BE2C (cell line): Measurements from ENCODE around the gene PPP1R14B.

Experiments
- DNase-seq: peaks from one replicate; pipeline ENCODE4 v3.0.0-alpha.2; 2020
- H3K27me3 ChIP-seq: fragments of 250-450 bp; sonication (Bioruptor Pico); 2 replicates; pipeline ENCODE4 v1.5.1; 2020; ENCODE audit warnings: mild to moderate bottlenecking
- H3K36me3 ChIP-seq: fragments of 250-450 bp; sonication (Bioruptor Pico); 2 replicates; pipeline ENCODE4 v1.5.1; 2020; ENCODE audit warnings: mild to moderate bottlenecking
- H3K4me1 ChIP-seq: fragments of 250-450 bp; sonication (Bioruptor Pico); 2 replicates; pipeline ENCODE4 v1.5.1; 2020
- H3K4me3 ChIP-seq: 2 replicates; pipeline ENCODE4 v1.5.1; 2011; ENCODE audit warnings: low read depth, low read length
- H3K9me3 ChIP-seq: fragments of 250-450 bp; sonication (Bioruptor Pico); 2 replicates; pipeline ENCODE4 v1.5.1; 2020
- TF ChIP-seq, protein P1 (sequence below): IDR thresholded peaks from 2 replicates; pipeline ENCODE4 v1.5.1; 2012; ENCODE audit warnings: mild to moderate bottlenecking, low read depth, low read length

PPP1R14B gene

DNA sequence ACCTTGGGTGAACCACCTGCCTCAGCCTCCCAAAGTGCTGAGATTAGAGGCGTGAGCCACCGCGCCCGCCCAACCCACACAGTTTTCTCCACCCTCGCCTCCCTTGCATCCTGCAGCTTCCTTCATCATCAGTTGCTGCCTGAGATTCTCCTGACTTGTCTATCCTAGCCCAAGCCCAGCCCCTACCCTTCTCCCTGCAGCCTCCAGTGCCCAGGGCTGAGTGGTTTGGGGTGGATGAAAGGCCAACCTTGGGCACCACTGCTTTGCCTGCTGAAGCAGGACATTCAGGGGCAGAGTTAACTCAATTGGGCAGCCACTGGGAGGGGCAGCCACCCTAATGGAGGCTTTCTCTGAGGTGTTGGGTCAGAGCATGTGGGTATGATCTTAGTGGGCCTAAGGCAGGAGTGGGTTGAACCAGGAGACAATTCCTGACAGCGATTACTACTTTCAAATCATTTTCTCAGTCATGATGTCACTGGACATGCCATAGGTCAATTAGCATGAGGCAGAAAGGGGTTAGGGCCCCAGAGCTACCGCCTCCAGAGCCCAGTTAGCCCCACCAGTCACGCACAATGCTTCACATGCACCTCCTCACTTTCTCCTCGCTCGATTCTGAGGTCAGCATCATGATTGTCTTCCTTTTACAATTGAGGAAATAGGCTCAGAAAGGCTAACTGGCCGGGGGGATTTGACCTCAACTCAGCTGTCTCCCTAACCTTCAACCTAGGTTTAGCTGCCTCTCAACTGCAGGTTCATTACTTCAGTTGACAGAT, 6.9 kb downstream of the PPP1R14B start:
- TF ChIP-seq, protein P1, sequence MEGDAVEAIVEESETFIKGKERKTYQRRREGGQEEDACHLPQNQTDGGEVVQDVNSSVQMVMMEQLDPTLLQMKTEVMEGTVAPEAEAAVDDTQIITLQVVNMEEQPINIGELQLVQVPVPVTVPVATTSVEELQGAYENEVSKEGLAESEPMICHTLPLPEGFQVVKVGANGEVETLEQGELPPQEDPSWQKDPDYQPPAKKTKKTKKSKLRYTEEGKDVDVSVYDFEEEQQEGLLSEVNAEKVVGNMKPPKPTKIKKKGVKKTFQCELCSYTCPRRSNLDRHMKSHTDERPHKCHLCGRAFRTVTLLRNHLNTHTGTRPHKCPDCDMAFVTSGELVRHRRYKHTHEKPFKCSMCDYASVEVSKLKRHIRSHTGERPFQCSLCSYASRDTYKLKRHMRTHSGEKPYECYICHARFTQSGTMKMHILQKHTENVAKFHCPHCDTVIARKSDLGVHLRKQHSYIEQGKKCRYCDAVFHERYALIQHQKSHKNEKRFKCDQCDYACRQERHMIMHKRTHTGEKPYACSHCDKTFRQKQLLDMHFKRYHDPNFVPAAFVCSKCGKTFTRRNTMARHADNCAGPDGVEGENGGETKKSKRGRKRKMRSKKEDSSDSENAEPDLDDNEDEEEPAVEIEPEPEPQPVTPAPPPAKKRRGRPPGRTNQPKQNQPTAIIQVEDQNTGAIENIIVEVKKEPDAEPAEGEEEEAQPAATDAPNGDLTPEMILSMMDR, result no peak
- DNase-seq, result no peak
- Histone ChIP-seq H3K4me3 (peak overlapping the region; percentile 69), H3K36me3 (no peaks in the 10 kb centered on the region), H3K9me3 (no peaks in the 10 kb centered on the region), H3K4me1 (peaks cover 4% of the 10 kb centered on the region), H3K27me3 (no peaks in the 10 kb centered on the region)

DNA sequence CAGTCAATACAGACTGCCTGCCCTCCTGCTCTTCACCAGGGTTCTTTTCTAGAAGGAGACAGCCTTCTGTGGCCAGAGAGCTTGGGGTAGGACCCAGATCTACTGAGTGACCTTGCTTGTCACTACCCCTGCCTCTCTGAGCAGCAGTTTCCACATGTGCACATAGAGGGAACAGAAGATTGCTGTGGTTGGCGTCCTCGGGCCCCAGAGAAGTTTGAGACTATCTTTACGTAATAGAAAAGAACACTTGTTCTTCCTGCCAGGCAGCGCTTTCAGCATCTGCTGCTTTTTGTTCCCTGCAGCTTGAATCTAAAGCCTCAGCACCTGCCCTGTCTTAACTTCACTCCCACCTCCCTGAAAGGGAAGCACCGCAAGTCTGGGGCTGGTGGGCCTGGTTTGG, 7.7 kb downstream of the PPP1R14B start:
- Histone ChIP-seq H3K4me1 (peaks cover 4% of the 10 kb centered on the region), H3K4me3 (no peak overlapping the region), H3K36me3 (no peaks in the 10 kb centered on the region), H3K9me3 (no peaks in the 10 kb centered on the region), H3K27me3 (no peaks in the 10 kb centered on the region)
- TF ChIP-seq, protein P1, result no peak
- no peak for DNase-seq

DNA sequence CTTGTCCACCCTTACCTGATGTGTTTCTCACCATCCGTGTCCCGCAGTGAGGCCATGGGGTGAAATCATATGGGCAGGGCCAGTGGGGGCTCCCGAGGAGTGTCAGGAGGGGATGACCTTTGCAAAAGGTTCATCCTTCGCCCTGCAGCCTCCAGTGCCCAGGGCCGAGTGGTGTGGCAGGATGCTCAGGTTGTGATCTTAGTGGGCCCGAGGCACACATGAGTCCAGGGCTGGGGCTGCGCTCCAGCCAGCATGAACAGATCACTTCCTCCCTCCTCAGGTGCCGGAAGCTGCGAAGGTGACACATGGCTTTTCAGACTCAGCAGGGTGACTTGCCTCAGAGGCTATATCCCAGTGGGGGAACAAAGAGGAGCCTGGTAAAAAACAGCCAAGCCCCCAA, 8.7 kb downstream of the PPP1R14B start:
- H3K4me3 ChIP-seq, result no peak overlapping the region
- no peaks in the 10 kb centered on the region for H3K9me3 ChIP-seq
- no peak for DNase-seq
- peaks cover 4% of the 10 kb centered on the region for H3K4me1 ChIP-seq
- TF ChIP-seq, protein P1, result no peak
- H3K27me3 ChIP-seq, result no peaks in the 10 kb centered on the region
- no peaks in the 10 kb centered on the region for H3K36me3 ChIP-seq

DNA sequence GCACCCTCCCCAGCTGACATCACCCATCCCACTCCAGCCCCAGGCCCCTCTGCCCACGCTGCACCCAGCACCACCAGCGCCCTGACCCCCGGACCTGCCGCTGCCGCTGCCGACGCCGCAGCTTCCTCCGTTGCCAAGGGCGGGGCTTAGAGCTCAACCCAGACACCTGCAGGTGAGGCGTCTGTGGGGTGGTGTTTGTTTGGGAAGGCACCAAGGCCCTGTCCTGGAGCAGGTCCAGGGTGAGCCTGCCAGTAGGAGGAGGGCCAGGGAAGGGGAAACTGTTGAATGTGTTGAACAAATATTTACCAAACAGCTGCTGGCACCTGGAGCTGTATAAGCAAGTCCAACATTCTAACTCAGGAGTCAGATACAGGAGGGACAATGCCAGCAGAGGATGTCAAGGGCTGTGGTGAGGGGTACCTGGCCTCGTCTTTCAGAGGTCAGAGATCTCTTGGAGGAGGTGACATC, 9.2 kb downstream of the PPP1R14B start:
- Histone ChIP-seq H3K9me3 (no peaks in the 10 kb centered on the region), H3K36me3 (no peaks in the 10 kb centered on the region), H3K27me3 (no peaks in the 10 kb centered on the region), H3K4me1 (peaks cover 4% of the 10 kb centered on the region), H3K4me3 (no peak overlapping the region)
- DNase-seq, result no peak
- TF ChIP-seq, protein P1, result no peak

DNA sequence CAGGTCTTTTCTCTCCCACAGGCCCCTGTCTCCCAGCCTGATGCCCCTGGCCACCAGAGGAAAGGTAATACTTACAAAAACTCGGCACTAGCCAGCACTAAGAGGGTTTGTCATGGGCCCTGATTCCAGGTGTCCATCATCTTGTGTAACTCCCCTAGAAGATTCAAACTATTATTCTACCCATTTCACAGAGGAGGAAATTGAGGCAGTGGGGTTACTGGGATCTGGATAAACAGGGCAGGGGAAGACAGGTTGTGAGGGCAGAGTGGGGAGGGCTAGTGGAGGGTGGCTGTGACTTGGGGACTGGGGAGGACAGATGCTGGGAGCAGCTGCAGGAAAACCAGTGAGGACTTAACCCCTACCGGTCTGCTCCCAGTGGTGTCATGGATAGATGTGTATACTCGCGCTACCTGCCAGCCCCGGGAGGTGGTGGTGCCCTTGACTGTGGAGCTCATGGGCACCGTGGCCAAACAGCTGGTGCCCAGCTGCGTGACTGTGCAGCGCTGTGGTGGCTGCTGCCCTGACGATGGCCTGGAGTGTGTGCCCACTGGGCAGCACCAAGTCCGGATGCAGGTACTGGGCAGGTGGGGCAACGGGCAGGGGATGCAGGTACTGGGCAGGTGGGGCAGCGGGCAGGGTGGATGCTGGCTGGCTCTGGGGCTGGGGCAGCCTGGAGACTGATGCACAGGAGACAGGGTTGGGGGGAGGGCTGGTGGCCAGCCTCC, 11.1 kb downstream of the PPP1R14B start:
- peaks cover 4% of the 10 kb centered on the region for H3K4me1 ChIP-seq
- TF ChIP-seq, protein P1, result no peak

More for the DNA sequence above, 11.1 kb downstream of the PPP1R14B start:
- H3K36me3 ChIP-seq, result no peaks in the 10 kb centered on the region
- H3K4me3 ChIP-seq, result peak overlapping the region; percentile 49
- DNase-seq, result no peak
- no peaks in the 10 kb centered on the region for H3K27me3 ChIP-seq
- no peaks in the 10 kb centered on the region for H3K9me3 ChIP-seq
